HG02678 (cell line): Measurements from ENCODE around the gene ITGB3BP.
"Not testable (repeated sequence)": the region's sequence is repeated elsewhere in the genome, so short reads cannot be mapped to it uniquely, and the experiment has no call there.

ENCODE experiments used
- ATAC-seq: cut with Tn5 transposase; IDR thresholded peaks from one replicate; pipeline ENCODE4 v1.9.1; 2021; ENCODE audit warnings: mild to moderate bottlenecking, moderate library complexity; ENCODE audit not compliant: unreplicated experiment

Gene ITGB3BP

DNA sequence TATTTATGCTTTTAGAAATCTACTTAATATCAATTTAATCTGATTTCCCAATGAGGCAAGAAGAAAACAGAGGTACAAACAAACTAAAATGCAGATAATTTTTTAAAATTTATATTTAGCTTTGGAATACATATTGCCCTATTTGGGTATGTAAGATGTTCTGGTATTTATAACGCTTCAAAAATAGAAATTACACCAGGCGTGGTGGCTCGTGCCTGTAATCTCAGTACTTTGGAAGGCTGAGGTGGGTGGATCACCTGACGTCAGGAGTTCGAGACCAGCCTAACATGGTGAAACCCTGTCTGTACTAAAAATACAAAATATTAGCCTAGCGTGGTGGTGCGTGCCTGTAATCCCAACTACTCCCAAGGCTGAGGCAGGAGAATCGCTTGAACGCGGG lies 13.3 kb downstream of the ITGB3BP start:
- ATAC-seq: no peak

DNA sequence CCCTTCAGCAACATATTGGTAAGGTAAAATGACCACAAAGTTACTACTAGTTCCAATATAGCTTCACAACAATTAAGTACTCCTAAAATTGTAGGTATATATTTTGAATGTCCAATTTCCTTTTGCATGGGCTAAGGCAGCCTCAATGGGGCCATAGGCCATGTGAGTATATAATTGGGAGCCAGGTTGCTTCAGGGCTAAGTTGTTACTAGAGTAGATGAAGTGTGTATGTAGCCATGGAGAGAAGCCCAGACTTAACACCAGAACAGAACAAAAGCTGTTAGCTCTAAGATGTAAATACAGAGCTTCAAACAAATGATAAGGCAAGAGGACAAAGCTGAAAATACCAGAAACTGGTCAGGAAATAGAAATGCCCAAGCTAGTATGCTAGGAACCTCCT lies 16.2 kb downstream of the ITGB3BP start:
- ATAC-seq: no peak

DNA sequence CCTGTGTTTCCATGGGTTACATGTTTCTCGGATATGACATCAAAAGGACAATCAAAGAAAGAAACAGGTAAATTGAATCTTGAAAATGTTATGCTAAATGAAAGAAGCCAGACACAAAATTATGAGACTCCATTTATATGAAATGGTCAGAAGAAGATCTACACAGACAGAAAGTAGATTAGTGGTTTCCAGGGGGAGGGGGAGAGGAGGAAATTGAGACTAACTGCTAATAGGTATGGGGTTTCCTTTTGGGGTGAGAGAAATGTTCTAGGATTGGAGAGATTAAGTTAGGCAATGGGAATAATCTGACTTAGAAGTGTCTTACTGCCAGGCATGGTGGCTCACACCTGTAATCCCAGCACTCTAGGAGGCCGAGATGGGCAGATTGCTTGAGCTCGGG lies 21.8 kb downstream of the ITGB3BP start:
- no peak for ATAC-seq

DNA sequence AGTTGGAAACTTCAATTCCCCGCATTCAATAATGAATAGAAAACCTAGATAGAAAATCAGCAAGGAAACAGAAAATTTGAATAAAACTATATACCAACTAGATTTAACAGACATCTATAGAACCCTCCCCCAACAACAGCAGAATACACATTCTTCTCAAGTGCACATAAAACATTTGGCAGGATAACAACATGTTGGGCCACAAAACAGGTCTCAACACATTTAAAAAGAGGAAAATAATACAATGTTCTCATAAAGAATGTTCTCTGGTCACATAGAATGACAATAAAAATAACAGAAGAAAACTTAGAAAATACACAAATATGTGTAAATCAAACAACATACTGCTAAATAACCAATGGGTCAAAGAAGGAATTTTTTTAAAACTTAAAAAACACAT lies 24.9 kb downstream of the ITGB3BP start:
- ATAC-seq: no peak

DNA sequence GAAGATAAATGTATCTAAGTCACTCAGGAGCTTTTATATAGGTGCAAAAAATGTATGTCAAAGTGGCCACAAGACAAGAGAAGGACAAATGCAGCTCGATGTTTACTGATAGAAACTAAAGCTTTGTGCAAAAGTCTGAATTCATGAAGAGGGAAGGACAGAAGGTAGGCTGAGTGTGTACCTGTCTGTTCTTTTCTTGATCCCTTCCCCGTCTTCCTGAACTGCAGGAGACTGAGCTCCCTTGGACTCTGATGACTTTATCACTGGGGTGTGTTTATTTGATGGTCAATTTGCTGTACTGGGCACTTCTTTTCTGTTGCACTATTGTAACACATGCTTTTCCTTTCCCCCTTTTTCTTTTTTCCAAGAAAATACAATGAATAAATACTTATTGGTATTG lies 25.4 kb downstream of the ITGB3BP start:
- ATAC-seq: no peak

DNA sequence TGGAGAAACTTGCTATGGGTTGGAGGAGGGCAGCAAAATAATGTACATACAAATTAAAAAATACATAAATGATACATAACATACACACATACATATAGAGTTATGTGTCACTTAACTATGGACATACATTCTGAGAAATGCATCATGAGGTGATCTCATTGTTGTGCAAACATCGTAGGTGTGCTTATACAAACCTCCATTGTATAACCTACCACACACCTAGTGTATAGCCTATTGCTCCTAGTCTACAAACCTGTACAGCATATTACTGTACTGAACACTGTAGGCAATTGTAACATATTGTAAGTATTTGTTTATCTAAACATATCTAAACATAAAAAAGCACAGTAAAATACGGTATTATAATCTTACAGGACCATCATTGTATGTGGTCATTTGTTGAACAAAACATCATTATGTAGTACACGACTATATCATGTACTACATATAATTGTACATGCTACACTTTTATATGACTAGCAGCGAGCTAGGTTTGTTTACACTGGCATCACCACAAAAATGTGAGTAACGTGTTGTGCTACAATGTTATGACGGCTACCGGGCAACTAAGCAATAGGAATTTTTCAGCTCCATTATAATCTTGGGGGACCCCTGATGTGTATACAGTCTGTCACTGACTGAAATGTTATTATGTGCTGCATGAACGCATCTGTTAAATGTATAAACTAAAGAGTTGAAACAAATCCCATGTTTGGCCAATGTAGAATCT lies 35.5 kb downstream of the ITGB3BP start:
- ATAC-seq: no peak

DNA sequence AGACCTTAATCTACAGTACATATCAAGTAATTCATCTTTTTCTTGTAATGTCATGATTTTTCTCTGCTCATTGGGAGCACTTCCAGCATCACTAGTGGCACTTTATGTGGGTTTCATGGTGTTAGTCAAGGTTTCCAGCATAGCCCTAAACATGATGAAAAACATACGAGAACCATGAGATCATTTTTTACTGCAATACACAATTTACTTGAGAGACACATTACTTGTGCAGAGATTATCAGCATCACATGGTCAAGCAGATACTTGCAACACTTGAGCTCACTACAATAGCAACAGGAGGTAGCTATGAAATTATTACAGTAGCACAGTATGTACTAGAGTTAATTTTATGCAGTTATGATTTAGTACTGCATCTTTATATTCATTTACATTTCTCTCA lies 36.4 kb downstream of the ITGB3BP start:
- no peak for ATAC-seq

DNA sequence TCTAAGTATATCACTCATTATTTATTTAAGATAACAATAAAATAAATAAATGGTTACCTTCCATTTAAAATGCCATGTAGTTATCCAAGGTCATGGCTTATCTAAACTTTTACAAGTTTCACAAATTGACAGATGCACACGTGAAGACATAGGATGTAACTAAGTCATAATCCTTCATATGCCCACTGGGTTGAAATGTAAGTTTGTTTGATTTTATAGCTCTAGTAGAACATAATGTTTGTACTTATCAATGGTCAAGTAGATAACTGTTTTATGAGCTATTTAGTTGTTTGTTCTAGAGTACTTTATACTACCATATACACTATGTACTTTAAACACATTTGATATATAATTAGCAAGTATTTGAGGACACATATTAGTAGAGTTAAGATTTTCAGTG lies 43.0 kb downstream of the ITGB3BP start:
- no peak for ATAC-seq

DNA sequence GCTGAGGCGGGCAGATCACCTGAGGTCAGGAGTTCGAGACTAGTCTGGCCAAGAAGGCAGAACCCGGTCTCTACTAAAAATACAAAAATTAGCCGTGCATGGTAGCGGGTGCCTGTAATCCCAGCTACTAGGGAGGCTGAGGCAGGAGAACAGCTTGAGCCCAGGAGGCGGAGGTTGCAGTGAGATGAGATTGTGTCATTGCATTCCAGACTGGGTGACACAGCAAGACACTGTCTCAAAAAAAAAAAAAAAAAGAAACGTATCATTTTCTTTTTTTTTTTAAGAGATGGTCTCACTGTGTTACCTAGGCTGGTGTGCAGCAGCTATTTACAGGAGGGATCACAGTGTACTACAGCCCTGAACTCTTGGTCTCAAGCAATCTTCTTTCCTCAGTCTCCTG lies 47.3 kb downstream of the ITGB3BP start:
- no peak for ATAC-seq

DNA sequence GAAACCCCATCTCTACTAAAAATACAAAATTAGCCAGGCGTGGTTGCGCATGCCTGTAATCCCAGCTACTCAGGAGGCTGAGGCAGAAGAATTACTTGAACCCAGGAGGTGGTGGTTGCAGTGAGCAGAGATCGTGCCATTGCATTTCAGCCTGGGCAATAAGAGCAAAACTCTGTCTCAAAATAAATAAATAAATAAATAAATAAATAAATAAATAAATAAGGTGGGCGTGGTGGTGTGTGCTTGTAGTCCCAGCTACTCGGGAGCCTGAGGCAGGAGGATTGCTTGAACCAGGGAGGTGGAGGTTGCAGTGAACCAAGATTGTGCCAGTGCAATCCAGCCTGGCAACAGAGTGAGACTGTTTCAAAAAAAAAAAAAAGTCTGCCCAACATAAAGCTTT lies 54.3 kb downstream of the ITGB3BP start:
- not testable (repeated sequence) for ATAC-seq

DNA sequence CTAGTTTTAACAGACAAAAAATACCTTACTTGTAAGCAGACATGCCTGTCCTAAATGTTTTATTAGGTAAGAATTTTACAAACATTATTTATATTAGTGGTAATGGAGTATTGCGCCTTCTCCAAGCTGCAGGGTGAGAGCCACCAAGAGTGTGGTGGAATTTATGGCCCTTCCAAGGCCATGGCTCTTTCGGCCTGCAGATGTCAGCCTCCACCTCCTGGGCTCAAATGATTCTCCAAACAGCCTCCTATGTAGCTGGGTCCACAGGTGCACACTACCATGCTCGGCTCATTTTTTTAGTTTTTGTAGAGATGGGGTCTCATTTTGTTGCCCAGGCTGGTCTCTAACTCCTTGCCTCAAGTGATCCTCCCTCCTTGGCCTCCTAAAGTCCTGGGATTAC lies 56.3 kb downstream of the ITGB3BP start:
- ATAC-seq: no peak

DNA sequence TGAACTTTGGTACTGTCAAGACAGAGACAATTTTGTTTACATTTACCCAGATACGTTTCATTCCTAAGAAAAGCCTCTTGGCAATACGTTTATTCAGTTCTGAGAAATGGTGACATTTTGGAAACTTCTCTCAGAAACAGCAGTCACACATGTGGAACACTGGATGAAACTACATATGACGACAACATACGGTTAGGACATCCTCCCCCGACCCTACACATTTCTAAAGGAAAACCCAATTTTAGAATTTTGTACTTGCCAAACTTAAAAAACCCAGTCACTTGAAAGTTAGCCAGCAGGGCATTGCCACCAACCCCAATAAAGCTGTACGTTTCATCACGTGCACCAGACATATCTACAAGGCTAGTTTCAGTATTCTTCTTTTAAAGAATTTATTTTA lies 56.8 kb downstream of the ITGB3BP start:
- ATAC-seq: no peak

DNA sequence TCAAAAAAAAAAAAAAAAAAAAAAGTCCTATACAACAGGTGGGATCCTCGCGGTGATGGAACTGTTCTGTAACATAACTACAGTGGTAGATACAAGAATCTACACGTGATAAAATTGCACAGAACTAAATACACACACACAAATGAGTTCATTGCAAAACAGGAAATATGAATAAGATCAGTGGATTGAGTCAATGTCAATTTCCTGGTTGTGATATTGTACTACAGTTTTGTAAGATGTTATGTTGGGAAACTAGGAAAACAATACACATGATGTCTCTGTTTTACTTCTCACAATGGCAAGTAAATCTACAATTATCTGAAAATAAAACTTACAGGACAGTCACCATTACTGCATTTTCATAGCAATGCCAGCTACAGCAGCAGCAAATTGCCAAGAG lies 59.8 kb downstream of the ITGB3BP start:
- no peak for ATAC-seq

DNA sequence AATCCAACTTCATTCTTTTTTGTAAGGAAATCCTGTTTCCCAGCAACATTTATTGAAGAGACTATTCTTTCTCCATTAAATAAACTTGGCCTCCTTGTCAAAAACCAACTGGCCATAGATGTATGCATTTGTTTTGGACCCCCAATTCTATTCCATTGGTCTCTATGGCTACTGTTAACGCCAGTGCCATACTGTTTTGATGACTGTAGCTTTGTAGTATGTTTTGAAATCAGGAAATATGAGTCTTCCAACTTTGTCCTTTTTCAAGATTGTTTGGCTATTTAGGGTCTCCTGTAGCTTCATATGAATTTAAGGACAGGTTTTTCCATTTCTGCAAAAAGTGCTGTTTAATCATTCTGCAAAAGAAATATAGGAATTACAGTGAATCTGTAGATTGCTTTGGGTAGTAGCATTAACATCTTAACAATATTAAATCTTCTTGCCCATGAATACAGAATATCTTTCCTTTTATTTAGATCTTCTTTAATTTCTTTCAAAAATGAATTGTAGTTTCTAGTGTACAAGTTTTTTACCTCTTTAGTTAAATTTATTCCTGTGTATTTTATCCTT lies 61.3 kb downstream of the ITGB3BP start:
- ATAC-seq: no peak

DNA sequence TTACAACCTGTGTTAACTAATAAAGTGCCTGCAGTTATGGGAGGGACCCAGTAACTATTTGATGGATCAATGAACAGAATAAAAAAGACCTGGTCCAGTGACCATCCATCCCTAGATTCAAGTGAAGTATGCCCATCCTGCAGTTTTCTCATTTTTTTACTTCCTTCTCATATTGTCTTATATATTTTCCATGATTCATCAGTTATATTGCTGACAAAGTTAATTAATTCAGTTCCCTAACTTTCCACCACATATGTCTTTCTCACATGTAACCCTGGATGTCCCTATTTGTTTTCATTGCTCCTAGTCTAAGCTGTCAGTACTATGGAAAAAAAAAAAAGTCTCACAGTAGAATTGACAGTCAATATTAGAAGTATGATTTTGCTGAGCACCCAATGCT lies 64.3 kb downstream of the ITGB3BP start:
- ATAC-seq: no peak

DNA sequence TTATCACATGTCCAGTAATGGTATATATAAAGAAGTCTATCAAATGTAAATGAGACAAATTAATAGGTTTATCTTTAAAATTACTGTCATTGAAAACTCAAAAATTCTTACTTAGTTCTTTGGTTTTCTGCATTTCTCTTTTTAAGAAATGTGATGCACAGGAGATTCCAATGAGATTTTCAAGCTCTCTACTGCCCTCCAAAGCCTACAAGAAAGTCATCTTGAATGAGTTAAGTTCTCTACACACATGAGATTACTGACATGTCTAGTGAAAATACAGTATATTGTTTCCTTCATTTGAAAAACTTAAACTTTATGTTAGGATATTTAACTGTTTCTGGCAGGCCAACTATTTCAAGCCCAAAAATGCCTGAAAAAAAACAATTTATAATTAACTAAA lies 68.8 kb downstream of the ITGB3BP start:
- ATAC-seq: no peak

DNA sequence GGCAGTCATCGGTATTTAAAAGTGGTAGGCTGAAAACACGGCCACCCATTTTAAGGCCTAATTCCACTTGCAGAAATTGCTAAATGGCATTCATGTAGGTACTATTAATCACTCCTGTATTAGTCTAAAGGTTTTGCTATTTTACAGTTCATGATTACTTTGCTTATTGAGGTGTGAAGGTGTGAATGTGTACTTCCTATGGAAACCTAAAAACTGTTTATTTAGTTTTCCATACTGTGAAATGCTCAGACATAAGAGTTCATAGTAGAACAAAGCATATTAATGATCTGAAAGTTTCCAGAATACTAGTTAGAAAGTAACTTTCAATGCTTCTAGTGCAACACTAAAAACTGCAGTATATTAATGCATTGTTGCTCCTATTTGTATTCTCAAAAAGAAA lies 69.8 kb downstream of the ITGB3BP start:
- no peak for ATAC-seq

DNA sequence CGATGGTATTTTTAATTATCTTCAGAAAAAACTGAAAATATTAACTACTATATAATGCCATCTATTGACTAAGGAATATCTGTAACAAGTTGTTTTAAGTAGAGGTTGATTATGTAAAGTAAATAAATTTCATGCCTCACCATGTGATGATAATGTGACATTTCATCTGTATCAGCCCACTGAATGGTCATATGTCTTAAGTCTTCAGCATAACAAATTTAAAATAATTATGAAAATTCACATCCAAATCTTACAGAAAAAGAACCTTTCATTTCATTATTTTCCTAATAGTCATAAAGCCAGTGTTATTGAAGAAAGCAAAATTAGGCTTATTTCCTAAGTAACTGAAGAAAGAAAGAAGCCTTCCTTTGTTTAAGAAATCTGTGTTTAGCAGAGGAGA lies 72.6 kb downstream of the ITGB3BP start:
- ATAC-seq: no peak

DNA sequence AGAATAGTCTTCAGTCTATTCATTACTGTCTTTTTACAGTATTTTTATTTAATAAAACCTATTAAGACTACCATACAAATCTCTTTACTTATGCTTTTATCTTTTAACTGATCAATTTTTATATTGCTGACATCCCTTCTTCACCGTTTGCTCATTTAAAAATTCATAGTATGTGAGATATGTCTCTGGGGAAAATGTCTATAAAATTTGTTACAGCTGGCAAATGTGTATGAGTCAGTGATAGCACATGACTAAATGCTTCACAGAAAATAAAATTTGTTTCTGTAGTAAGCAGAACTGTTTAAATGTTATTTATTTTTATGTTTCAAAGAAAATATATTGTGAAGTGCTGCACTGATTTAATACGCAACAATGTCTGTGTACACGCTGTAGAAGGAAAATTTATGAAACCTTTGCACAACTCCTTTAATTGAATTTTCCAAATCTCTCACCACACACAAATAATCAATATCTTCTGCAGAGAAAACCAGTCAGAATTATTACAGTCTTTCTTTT lies 74.2 kb downstream of the ITGB3BP start:
- ATAC-seq: no peak

DNA sequence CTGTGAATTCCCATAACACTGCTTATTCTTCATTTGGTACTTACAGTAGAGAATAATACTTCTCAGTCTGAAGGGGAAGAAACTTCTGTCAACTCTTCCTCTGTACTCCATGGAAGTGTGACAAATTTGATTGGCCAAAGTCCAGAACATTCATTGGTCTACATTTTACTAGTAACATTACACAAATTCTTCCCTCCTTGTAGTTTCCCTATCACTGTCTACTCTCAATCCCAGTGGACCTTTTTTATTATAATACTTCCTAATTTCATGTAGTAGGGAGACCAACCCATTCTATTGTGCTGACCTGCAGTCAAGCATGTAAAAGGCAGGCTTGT lies 80.9 kb downstream of the ITGB3BP start:
- ATAC-seq: no peak

DNA sequence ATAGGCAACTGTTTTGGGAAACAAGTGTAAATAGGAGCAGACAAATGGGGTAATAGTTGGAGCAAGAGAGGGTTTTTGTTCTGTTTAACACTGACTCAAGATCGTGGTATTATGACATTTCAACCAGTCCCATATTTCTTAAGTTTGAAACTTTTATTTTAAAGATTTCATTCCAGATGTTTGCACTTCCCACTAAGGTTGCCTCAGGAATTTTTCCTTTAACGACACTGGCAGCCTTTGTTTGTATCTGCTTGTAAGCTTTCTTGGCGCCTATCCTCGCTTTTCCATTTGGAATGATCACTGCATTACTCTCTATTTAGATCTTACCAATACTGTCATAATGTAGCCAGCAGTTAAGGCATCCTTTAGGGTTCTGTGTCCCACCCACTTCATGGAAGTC lies 87.9 kb downstream of the ITGB3BP start:
- ATAC-seq: no peak

DNA sequence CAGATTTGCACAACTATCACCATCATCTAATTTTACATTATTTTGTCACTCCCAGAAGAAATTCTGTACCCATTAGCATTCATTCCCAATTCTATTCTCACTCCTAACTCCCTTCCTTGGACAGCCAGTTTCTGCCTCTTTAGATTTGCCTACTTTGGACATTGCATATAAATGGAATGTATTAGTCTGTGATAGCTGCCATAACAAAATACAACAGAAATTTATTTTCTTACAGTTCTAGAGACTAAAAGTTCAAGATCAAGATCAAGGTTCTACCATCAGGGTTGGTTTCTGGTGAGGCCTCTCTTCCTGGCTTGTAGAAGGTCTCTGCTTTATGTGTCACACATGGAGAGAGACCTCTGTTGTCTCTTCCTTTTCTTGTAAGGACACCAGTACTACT lies 93.7 kb downstream of the ITGB3BP start:
- no peak for ATAC-seq

DNA sequence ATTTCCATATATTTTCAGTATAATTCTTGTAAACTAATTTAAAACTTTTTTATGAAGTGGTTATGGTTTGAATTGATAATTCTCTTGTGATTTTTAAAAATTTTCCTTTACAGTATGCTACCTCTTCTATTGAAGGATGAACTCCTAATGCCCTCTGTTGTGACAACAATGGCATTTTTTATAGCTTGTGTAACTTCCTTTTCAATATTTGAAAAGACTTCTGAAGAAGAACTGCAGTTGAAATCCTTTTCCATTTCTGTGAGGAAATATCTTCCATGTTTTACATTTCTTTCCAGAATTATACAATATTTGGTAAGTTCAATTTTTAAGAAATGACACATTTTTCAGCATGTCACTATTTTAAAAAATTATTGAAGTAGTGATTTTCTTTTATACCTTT lies 94.2 kb downstream of the ITGB3BP start:
- no peak for ATAC-seq
